ENCODE results near the gene GEMIN2. TPM values are rescaled to one million over a fixed set of nuclear protein-coding genes. Genes with fewer than 3 reads are reported as not detected.
A peak's percentile ranks its signal among the peaks of the same experiment; 100 is the strongest.
"Not testable (repeated sequence)": the region's sequence is repeated elsewhere in the genome, so short reads cannot be mapped to it uniquely, and the experiment has no call there.

GEMIN2 gene
- total RNA-seq, 4 donors from 2014 or later, result 14.8 to 25.7 (median 23.6) TPM

GRCh38 chr14:39099748-39100147 lies 14.4 kb upstream of the GEMIN2 start:
- no peak overlapping the region for H3K4me3 ChIP-seq (ENCODE audit: low read depth, poor library complexity, severe bottlenecking)
- TF ChIP-seq, protein P1, sequence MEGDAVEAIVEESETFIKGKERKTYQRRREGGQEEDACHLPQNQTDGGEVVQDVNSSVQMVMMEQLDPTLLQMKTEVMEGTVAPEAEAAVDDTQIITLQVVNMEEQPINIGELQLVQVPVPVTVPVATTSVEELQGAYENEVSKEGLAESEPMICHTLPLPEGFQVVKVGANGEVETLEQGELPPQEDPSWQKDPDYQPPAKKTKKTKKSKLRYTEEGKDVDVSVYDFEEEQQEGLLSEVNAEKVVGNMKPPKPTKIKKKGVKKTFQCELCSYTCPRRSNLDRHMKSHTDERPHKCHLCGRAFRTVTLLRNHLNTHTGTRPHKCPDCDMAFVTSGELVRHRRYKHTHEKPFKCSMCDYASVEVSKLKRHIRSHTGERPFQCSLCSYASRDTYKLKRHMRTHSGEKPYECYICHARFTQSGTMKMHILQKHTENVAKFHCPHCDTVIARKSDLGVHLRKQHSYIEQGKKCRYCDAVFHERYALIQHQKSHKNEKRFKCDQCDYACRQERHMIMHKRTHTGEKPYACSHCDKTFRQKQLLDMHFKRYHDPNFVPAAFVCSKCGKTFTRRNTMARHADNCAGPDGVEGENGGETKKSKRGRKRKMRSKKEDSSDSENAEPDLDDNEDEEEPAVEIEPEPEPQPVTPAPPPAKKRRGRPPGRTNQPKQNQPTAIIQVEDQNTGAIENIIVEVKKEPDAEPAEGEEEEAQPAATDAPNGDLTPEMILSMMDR (IDR thresholded peaks at IDR 0.05), result no peak
- TF ChIP-seq POLR2A (IDR thresholded peaks at IDR 0.05), result no peak
- intact Hi-C loops (cut with DNase I; ENCODE audit: low total_unique reads), result loop anchor here (10.0 kb wide), 1 partner anchor 335 kb away; the partner anchor contains the start of gene FBXO33
- no peak for DNase-seq (ENCODE audit: low spot score in 2 of 2)

GRCh38 chr14:39102265-39102968 lies 11.7 kb upstream of the GEMIN2 start:
- DNase-seq (ENCODE audit: low spot score in 2 of 2), result no peak

GRCh38 chr14:39102969-39103957 lies 10.9 kb upstream of the GEMIN2 start, which contains the start of gene SEC23A:
SEC23A (minus strand) TSS chr14:39103235; CDS start chr14:39096118, 7,117 bp downstream.
- H3K4me3 ChIP-seq (ENCODE audit: low read depth, poor library complexity, severe bottlenecking), result peak within 1 kb of the TSS; percentile 96
- peak in 1 of 2 donors; percentile 45 for TF ChIP-seq POLR2A (IDR thresholded peaks at IDR 0.05)
- TF ChIP-seq, protein P1 (IDR thresholded peaks at IDR 0.05), result peak in 1 of 3 donors; percentile 8
- WGBS, 2 donors, result 0% methylated on average over 46 to 55 of the region's 58 CpGs
- intact Hi-C loops (cut with DNase I; ENCODE audit: low total_unique reads), result loop anchor here (10.0 kb wide), 1 partner anchor 332 kb away; the partner anchor contains the start of gene FBXO33
- peak; percentile 90 to 98 for DNase-seq (ENCODE audit: low spot score in 2 of 2)

More at GRCh38 chr14:39102265-39102968, 11.7 kb upstream of the GEMIN2 start:
- no peak for TF ChIP-seq POLR2A (IDR thresholded peaks at IDR 0.05)
- TF ChIP-seq, protein P1 (IDR thresholded peaks at IDR 0.05), result no peak
- peak overlapping the region; percentile 96 for H3K4me3 ChIP-seq (ENCODE audit: low read depth, poor library complexity, severe bottlenecking)
- 1 to 2% methylated on average over 12 to 20 of the region's 23 CpGs for WGBS, 2 donors
- intact Hi-C loops (cut with DNase I; ENCODE audit: low total_unique reads), result loop anchor here (10.0 kb wide), 1 partner anchor 332 kb away; the partner anchor contains the start of gene FBXO33

DNA sequence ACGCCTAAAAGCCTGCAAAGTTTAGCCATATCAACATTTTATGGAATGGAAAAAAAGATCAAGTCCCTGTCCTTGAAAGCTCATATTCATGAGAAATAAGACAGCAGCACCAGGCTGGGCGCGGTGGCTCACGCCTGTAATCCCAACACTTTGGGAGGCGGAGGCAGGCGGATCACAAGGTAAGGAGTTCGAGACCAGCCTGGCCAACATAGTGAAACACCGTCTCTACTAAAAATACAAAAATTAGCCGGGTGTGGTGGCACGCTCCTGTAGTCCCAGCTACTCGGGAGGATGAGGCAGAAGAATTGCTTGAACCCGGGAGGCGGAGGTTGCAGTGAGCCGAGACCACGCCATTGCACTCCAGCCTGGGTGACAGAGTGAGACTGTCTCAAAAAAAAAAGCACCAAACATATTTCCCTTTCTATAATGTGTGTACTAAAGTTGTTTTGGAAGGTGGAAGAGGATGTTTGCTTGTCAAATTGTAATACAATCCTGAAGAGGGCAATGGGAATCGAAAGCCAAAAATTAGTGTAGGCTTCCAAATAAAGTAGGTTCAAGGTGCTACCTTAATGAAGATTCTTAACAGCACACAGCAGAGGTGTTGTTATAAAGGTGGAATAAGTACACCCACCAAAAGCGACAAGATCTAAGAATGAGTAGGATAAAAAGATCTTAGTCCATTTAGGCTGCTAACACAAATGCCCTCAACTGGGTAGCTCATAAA lies 9.9 kb upstream of the GEMIN2 start:
- intact Hi-C loops (cut with DNase I; ENCODE audit: low total_unique reads), result loop anchor here (10.0 kb wide), 1 partner anchor 331 kb away; the partner anchor contains the start of gene FBXO33
- not testable (repeated sequence) for H3K4me3 ChIP-seq (ENCODE audit: low read depth, poor library complexity, severe bottlenecking); DNase-seq (ENCODE audit: low spot score in 2 of 2)
- WGBS, 2 donors, result 89% methylated on average over 17 of the region's 17 CpGs

GRCh38 chr14:39107591-39107996 lies 6.5 kb upstream of the GEMIN2 start:
- WGBS, 2 donors, result 67 to 70% methylated on average over 2 of the region's 2 CpGs
- intact Hi-C loops (cut with DNase I; ENCODE audit: low total_unique reads), result loop anchor here (10.0 kb wide), 1 partner anchor 327 kb away; the partner anchor contains the start of gene FBXO33
- TF ChIP-seq POLR2A (IDR thresholded peaks at IDR 0.05), result no peak
- TF ChIP-seq, protein P1 (IDR thresholded peaks at IDR 0.05), result no peak
- no peak overlapping the region for H3K4me3 ChIP-seq (ENCODE audit: low read depth, poor library complexity, severe bottlenecking)
- DNase-seq (ENCODE audit: low spot score in 2 of 2), result no peak

All from lower leg skin (tissue), 4 donors.